Smooth muscle cell (in vitro differentiated cells): ENCODE results near the gene FES. TPM values are rescaled to one million over a fixed set of nuclear protein-coding genes. Genes with fewer than 3 reads are reported as not detected.

Source experiments
- DNase-seq: peaks from one replicate; lab custom pipeline; 2025; ENCODE audit not compliant: unreplicated experiment; lab: John Stamatoyannopoulos, UW
- H2AFZ ChIP-seq: fragments of 200-600 bp; sonication (generic); 2 replicates; pipeline ENCODE4 v1.6.0; 2016; ENCODE audit warnings: antibody characterized with exemption, low read depth, mild to moderate bottlenecking
- H3F3A ChIP-seq: fragments of 200-600 bp; sonication (generic); 2 replicates; pipeline ENCODE4 v1.6.0; 2017; ENCODE audit warnings: antibody characterized with exemption, low read depth
- H3K27ac ChIP-seq: fragments of 200-600 bp; sonication (generic); 2 replicates; pipeline ENCODE4 v1.5.1; 2016; ENCODE audit warnings: low read depth, mild to moderate bottlenecking
- H3K27me3 ChIP-seq: fragments of 200-600 bp; sonication (generic); 2 replicates; pipeline ENCODE4 v1.6.1; 2016; ENCODE audit warnings: low read depth, mild to moderate bottlenecking
- H3K36me3 ChIP-seq: fragments of 200-600 bp; sonication (generic); 2 replicates; pipeline ENCODE4 v1.5.1; 2016; ENCODE audit warnings: low read depth
- H3K4me1 ChIP-seq: fragments of 200-600 bp; sonication (generic); 2 replicates; pipeline ENCODE4 v1.5.1; 2016; ENCODE audit warnings: low read depth
- H3K4me2 ChIP-seq: fragments of 200-600 bp; sonication (generic); 2 replicates; pipeline ENCODE4 v1.6.0; 2016; ENCODE audit warnings: mild to moderate bottlenecking
- H3K4me3 ChIP-seq: fragments of 200-600 bp; sonication (generic); 2 replicates; pipeline ENCODE4 v1.5.1; 2016; ENCODE audit warnings: mild to moderate bottlenecking
- H3K79me2 ChIP-seq: fragments of 200-600 bp; sonication (generic); 2 replicates; pipeline ENCODE4 v1.6.0; 2016; ENCODE audit warnings: low read depth, mild to moderate bottlenecking
- H3K9ac ChIP-seq: fragments of 200-600 bp; sonication (generic); 2 replicates; pipeline ENCODE4 v1.6.0; 2016; ENCODE audit warnings: low read depth
- H3K9me3 ChIP-seq: fragments of 200-600 bp; sonication (generic); replicated peaks from 2 replicates; pipeline ENCODE4 v1.5.1; 2016; ENCODE audit warnings: low read depth
- H4K20me1 ChIP-seq: fragments of 200-600 bp; sonication (generic); 2 replicates; pipeline ENCODE4 v1.6.0; 2016; ENCODE audit warnings: low read depth
- WGBS: methylation state at CpG from one replicate; pipeline ENCODE4 v1.1.7; 2016; ENCODE audit warnings: low lambda C conversion rate; 5-methylcytosine and 5-hydroxymethylcytosine counted together
- polyA plus RNA-seq: library from polyadenylated mRNA; unstranded; fragments of >200 nt; fragmentation: Nextera tagmentation; extraction: Ambion mirVana; gene quantifications from 2 replicates; pipeline ENCODE4 v1.2.1, GENCODE V29; 2016
- total RNA-seq: library from RNA; depleted of rRNA; stranded (reverse); fragments of >200 nt; gene quantifications from 2 replicates; pipeline ENCODE4 v1.2.3, GENCODE V29; 2014
- TF ChIP-seq, protein P1 (sequence below): fragments of 200-600 bp; sonication (generic); IDR thresholded peaks from 2 replicates; pipeline ENCODE4 v1.5.1; 2017; ENCODE audit warnings: borderline replicate concordance, mild to moderate bottlenecking, antibody characterized with exemption; ENCODE audit not compliant: insufficient read depth, poor library complexity, severe bottlenecking

Gene FES
- total and polyA plus RNA-seq, 2 experiments from 2014 or later: 4.9 to 6.2 TPM

DNA sequence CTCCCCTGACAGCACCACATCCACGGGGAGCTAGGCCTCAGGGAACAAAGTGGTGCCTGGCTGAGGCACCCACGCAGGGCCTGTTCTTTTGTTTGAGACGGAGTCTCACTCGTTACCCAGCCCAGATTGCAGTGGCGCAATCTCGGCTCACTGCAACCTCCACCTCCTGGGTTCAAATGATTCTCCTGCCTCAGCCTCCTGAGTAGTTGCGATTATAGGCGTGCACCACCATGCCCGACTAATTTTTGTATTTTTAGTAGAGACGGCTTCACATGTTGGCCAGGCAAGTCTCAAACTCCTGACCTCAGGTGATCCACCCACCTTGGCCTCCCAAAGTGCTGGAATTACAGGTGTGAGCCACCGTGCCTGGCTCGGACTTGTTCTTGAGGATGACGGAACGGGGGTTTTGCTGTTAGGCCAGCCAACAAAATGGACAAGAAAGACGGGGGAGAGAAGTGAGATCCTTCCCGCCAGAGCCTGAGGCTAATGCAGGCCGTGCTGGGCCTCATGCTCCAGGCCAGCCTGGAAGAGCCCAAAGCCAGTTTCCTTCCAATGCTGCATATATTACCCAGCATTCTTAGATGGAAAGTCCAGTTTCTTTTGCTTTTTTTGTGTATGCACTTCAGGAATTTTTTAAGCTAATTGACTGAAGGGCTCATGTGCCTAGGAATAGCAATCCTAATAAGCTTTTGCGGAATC lies 44.0 kb upstream of the FES start:
- Histone ChIP-seq H3F3A (peaks cover 14% of the 10 kb centered on the region), H3K27me3 (no peaks in the 10 kb centered on the region), H3K27ac (peak overlapping the region; percentile 74), H3K4me2 (peak overlapping the region; percentile 38), H3K9me3 (no peaks in the 10 kb centered on the region), H3K36me3 (no peaks in the 10 kb centered on the region), H2AFZ (no peak overlapping the region), H3K4me1 (peaks cover 16% of the 10 kb centered on the region), H4K20me1 (no peaks in the 10 kb centered on the region), H3K79me2 (no peaks in the 10 kb centered on the region), H3K4me3 (no peak overlapping the region), H3K9ac (no peak overlapping the region)
- TF ChIP-seq, protein P1, sequence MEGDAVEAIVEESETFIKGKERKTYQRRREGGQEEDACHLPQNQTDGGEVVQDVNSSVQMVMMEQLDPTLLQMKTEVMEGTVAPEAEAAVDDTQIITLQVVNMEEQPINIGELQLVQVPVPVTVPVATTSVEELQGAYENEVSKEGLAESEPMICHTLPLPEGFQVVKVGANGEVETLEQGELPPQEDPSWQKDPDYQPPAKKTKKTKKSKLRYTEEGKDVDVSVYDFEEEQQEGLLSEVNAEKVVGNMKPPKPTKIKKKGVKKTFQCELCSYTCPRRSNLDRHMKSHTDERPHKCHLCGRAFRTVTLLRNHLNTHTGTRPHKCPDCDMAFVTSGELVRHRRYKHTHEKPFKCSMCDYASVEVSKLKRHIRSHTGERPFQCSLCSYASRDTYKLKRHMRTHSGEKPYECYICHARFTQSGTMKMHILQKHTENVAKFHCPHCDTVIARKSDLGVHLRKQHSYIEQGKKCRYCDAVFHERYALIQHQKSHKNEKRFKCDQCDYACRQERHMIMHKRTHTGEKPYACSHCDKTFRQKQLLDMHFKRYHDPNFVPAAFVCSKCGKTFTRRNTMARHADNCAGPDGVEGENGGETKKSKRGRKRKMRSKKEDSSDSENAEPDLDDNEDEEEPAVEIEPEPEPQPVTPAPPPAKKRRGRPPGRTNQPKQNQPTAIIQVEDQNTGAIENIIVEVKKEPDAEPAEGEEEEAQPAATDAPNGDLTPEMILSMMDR: no peak
- WGBS: 82% methylated on average over 18 of the region's 18 CpGs
- DNase-seq: no peak

DNA sequence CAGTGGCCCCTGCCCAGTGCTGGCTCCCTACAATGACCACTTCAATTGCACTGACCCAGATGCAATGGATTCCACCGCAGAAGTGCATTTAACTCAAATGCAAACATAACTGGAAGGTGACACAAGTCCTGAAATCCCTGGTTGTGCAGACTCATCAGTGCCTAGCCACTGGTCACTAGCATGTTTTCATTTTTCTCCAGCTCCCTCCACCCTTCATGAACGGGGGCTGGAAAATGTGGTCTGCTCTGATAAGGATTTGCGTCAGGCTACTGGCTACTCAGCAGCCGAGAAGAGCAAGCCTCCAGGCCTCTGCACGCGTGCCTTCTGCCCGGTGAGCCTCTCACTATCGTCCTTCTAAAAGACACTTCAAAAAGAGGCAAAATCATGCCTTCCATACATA lies 43.4 kb upstream of the FES start:
- WGBS: 12% methylated on average over 8 of the region's 8 CpGs
- Histone ChIP-seq H3K36me3 (no peaks in the 10 kb centered on the region), H3K4me2 (peak overlapping the region; percentile 38), H3K27me3 (no peaks in the 10 kb centered on the region), H3K9ac (no peak overlapping the region), H3K9me3 (no peaks in the 10 kb centered on the region), H3K4me3 (no peak overlapping the region), H3F3A (peaks cover 14% of the 10 kb centered on the region), H3K4me1 (peaks cover 16% of the 10 kb centered on the region), H4K20me1 (no peaks in the 10 kb centered on the region), H3K79me2 (no peaks in the 10 kb centered on the region), H2AFZ (no peak overlapping the region), H3K27ac (peak overlapping the region; percentile 74)
- TF ChIP-seq, protein P1: no peak
- no peak for DNase-seq

DNA sequence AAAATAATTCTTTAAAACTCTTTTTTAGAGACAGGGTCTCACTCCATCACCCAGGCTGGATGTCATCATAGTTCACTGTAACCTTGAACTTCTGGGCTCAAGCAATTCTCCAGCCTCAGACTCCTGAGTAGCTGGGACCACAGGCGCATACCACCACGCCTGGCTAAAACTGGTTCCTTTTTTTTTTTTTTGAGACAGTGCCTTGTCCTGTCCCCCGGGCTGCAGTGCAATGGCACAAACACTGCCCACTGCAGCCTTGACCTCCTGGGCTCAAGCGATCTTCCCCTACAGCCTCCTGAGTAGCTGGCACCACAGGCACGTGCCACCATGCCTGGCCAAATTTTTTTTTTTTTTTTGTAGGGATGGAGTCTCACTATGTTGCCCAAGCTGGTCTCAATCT lies 39.6 kb upstream of the FES start:
- TF ChIP-seq, protein P1: no peak
- H3K4me2 ChIP-seq: no peak overlapping the region
- H3F3A ChIP-seq: peaks cover 11% of the 10 kb centered on the region
- H3K27me3 ChIP-seq: no peaks in the 10 kb centered on the region
- H3K27ac ChIP-seq: peak overlapping the region; percentile 74
- no peaks in the 10 kb centered on the region for H3K9me3 ChIP-seq
- no peak for DNase-seq
- no peak overlapping the region for H3K9ac ChIP-seq
- H4K20me1 ChIP-seq: no peaks in the 10 kb centered on the region
- WGBS: 83% methylated on average over 5 of the region's 5 CpGs
- H3K4me1 ChIP-seq: peaks cover 11% of the 10 kb centered on the region
- H3K36me3 ChIP-seq: no peaks in the 10 kb centered on the region
- no peak overlapping the region for H2AFZ ChIP-seq
- no peaks in the 10 kb centered on the region for H3K79me2 ChIP-seq
- no peak overlapping the region for H3K4me3 ChIP-seq
